Mesothelial cell of epicardium (in vitro differentiated cells): Measurements from ENCODE around the gene SORCS1. TPM values are rescaled to one million over a fixed set of nuclear protein-coding genes. Genes with fewer than 3 reads are reported as not detected.

Source experiments
- DNase-seq, 2 experiments: peaks; one replicate each; pipeline ENCODE4 v3.0.0; 2021; ENCODE audit warnings: low spot score in 2 of 2; ENCODE audit not compliant: unreplicated experiment in 2 of 2
- H3K27ac Mint-ChIP-seq: 2 replicates; pipeline ENCODE4 v1.8.0; 2021; ENCODE audit warnings: mixed read lengths
- H3K27me3 Mint-ChIP-seq: 2 replicates; pipeline ENCODE4 v1.8.0; 2021; ENCODE audit warnings: low read depth, mixed read lengths
- H3K36me3 Mint-ChIP-seq: 2 replicates; pipeline ENCODE4 v1.8.0; 2021; ENCODE audit warnings: mixed read lengths
- H3K4me1 Mint-ChIP-seq: 2 replicates; pipeline ENCODE4 v1.8.0; 2021; ENCODE audit warnings: mixed read lengths
- H3K4me3 Mint-ChIP-seq: 2 replicates; pipeline ENCODE4 v1.8.0; 2021; ENCODE audit warnings: mild to moderate bottlenecking, moderate library complexity, mixed read lengths
- H3K9me3 Mint-ChIP-seq: 2 replicates; pipeline ENCODE4 v1.8.0; 2021; ENCODE audit warnings: mixed read lengths
- CTCF ChIP-seq: fragments of 200-600 bp; sonication (generic); IDR thresholded peaks from one replicate; pipeline ENCODE4 v1.5.0; 2021; ENCODE audit warnings: antibody characterized with exemption; ENCODE audit not compliant: unreplicated experiment
- total RNA-seq: library from RNA; stranded (reverse); gene quantifications from 3 replicates; pipeline ENCODE4 v1.2.1, GENCODE V29; 2021

The SORCS1 gene
- total RNA-seq, 1 donor from 2014 or later = 0.78 TPM

- no peaks in the 10 kb centered on the region for H3K36me3 Mint-ChIP-seq
- DNase-seq = no peak
- no peaks in the 10 kb centered on the region for H3K9me3 Mint-ChIP-seq
- H3K4me1 Mint-ChIP-seq = peaks cover 14% of the 10 kb centered on the region
- H3K4me3 Mint-ChIP-seq = no peak overlapping the region
- no peak overlapping the region for H3K27ac Mint-ChIP-seq
- TF ChIP-seq CTCF = no peak
- H3K27me3 Mint-ChIP-seq = peaks cover 17% of the 10 kb centered on the region
Measured at GRCh38 chr10:106765928-106766327, 398.6 kb downstream of the SORCS1 start.

GRCh38 chr10:106765241-106765754 lies 399.2 kb downstream of the SORCS1 start:
- Mint-ChIP-seq H3K9me3 (no peaks in the 10 kb centered on the region), H3K36me3 (no peaks in the 10 kb centered on the region), H3K4me3 (no peak overlapping the region), H3K27me3 (peaks cover 10% of the 10 kb centered on the region), H3K27ac (no peak overlapping the region), H3K4me1 (peaks cover 14% of the 10 kb centered on the region)
- TF ChIP-seq CTCF = no peak
- DNase-seq = no peak

GRCh38 chr10:106764360-106764759 lies 400.1 kb downstream of the SORCS1 start:
- Mint-ChIP-seq H3K27me3 (peaks cover 10% of the 10 kb centered on the region), H3K4me1 (peaks cover 14% of the 10 kb centered on the region)

GRCh38 chr10:106761906-106762305 lies 402.6 kb downstream of the SORCS1 start:
- Mint-ChIP-seq H3K27ac (no peak overlapping the region), H3K27me3 (peaks cover 24% of the 10 kb centered on the region), H3K9me3 (peaks cover under 1% of the 10 kb centered on the region), H3K4me3 (no peak overlapping the region), H3K36me3 (no peaks in the 10 kb centered on the region), H3K4me1 (peaks cover 10% of the 10 kb centered on the region)
- TF ChIP-seq CTCF = no peak
- DNase-seq = no peak

More at GRCh38 chr10:106764360-106764759, 400.1 kb downstream of the SORCS1 start:
- H3K27ac Mint-ChIP-seq = no peak overlapping the region
- H3K4me3 Mint-ChIP-seq = no peak overlapping the region
- TF ChIP-seq CTCF = no peak
- H3K9me3 Mint-ChIP-seq = no peaks in the 10 kb centered on the region
- H3K36me3 Mint-ChIP-seq = no peaks in the 10 kb centered on the region
- no peak for DNase-seq

GRCh38 chr10:106757521-106757920 lies 407.0 kb downstream of the SORCS1 start:
- DNase-seq = no peak
- H3K27me3 Mint-ChIP-seq = peaks cover 23% of the 10 kb centered on the region
- no peak overlapping the region for H3K27ac Mint-ChIP-seq
- no peak overlapping the region for H3K4me3 Mint-ChIP-seq
- TF ChIP-seq CTCF = no peak
- H3K36me3 Mint-ChIP-seq = no peaks in the 10 kb centered on the region
- H3K9me3 Mint-ChIP-seq = peaks cover 5% of the 10 kb centered on the region
- peaks cover 4% of the 10 kb centered on the region for H3K4me1 Mint-ChIP-seq

GRCh38 chr10:106751091-106751490 lies 413.4 kb downstream of the SORCS1 start:
- no peak for DNase-seq
- Mint-ChIP-seq H3K4me1 (no peaks in the 10 kb centered on the region), H3K27me3 (peaks cover 21% of the 10 kb centered on the region), H3K4me3 (no peak overlapping the region), H3K27ac (no peak overlapping the region), H3K9me3 (no peaks in the 10 kb centered on the region), H3K36me3 (no peaks in the 10 kb centered on the region)
- TF ChIP-seq CTCF = no peak
